GM18526 (cell line): ENCODE measurements around the gene KIF5B.

Experiments used
- POLR2A ChIP-seq: IDR thresholded peaks from 3 replicates; pipeline ENCODE4 v1.6.1; 2011; ENCODE audit not compliant: insufficient read length; ENCODE audit errors: extremely low read depth

KIF5B gene

GRCh38 chr10:32056136-32057035 is at the start of gene KIF5B:
KIF5B (minus strand) TSS chr10:32056425; CDS start chr10:32055973, 452 bp downstream.
- peak; percentile 98 for TF ChIP-seq POLR2A

- TF ChIP-seq POLR2A: no peak
Observed at GRCh38 chr10:32105782-32106382, 49.7 kb upstream of the KIF5B start.

GRCh38 chr10:32104622-32105509 is 48.6 kb upstream of the KIF5B start:
- no peak for TF ChIP-seq POLR2A

GRCh38 chr10:32104181-32104580 is 48.0 kb upstream of the KIF5B start:
- TF ChIP-seq POLR2A: no peak

- no peak for TF ChIP-seq POLR2A
Observed at GRCh38 chr10:32103721-32104120, 47.5 kb upstream of the KIF5B start.

- TF ChIP-seq POLR2A: no peak
Observed at GRCh38 chr10:32095116-32095733, 39.0 kb upstream of the KIF5B start.

GRCh38 chr10:32093650-32094049 is 37.4 kb upstream of the KIF5B start:
- TF ChIP-seq POLR2A: no peak

GRCh38 chr10:32091046-32091445 is 34.8 kb upstream of the KIF5B start:
- TF ChIP-seq POLR2A: no peak

GRCh38 chr10:32084185-32084851 is 28.1 kb upstream of the KIF5B start:
- no peak for TF ChIP-seq POLR2A

- TF ChIP-seq POLR2A: no peak
Observed at GRCh38 chr10:32077896-32078485, 21.8 kb upstream of the KIF5B start.

- no peak for TF ChIP-seq POLR2A
Observed at GRCh38 chr10:32073659-32074058, 17.4 kb upstream of the KIF5B start.

- TF ChIP-seq POLR2A: no peak
Observed at GRCh38 chr10:32073128-32073527, 16.9 kb upstream of the KIF5B start.

GRCh38 chr10:32072025-32072800 is 16.0 kb upstream of the KIF5B start:
- no peak for TF ChIP-seq POLR2A
